MM.1S (cell line): Measurements from ENCODE around the gene ELANE.
"Not testable (repeated sequence)": the region's sequence is repeated elsewhere in the genome, so short reads cannot be mapped to it uniquely, and the experiment has no call there.

Source experiments
- CTCF ChIP-seq: fragments of 300-600 bp; sonication (generic); IDR thresholded peaks from 2 replicates; pipeline ENCODE4 v1.5.1; 2016; ENCODE audit warnings: antibody characterized with exemption, low read length, mixed read lengths
- EZH2 ChIP-seq: fragments of 300-600 bp; sonication (generic); optimal IDR thresholded peaks from 2 replicates; pipeline ENCODE3; 2017; ENCODE audit warnings: low read depth, mild to moderate bottlenecking, antibody characterized with exemption, low read length, mixed read lengths
- EZH2phosphoT487 ChIP-seq: fragments of 300-600 bp; sonication (generic); IDR thresholded peaks from 2 replicates; pipeline ENCODE4 v1.6.1; 2018; ENCODE audit warnings: antibody characterized with exemption, low read length

GRCh38 chr19:820212-820611 is 31.9 kb upstream of the ELANE start:
- not testable (repeated sequence) for TF ChIP-seq EZH2phosphoT487, CTCF, EZH2
